Measurements from ENCODE around the gene VPS18. TPM values are rescaled to one million over a fixed set of nuclear protein-coding genes. Genes with fewer than 3 reads are reported as not detected.

VPS18 gene
- total and polyA plus RNA-seq, 3 experiments from 2014 or later = 17.2 to 23.0 (median 17.8) TPM

DNA sequence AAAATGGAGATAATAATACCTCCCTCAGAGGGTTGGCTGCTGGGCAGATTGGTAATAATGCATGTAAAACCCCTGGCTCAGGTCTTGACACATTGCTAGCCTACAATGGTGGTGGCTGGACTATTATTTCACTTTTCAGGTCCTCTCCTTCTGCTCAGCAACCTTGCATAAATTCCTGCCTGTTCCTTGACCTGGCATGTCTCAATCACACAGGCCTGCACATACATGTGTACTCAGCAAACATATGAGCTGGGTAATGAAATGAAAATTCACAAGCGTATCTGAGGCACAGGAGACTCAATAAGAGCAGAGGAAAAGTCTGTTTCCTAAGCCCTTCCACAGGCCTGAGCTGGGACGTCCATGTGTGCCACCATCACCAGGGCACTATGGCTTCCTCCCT is 17.4 kb downstream of the VPS18 start:
- CTCF ChIA-PET = interaction anchor here (0.6 to 1.2 kb wide), 4 partner anchors 9 to 77 kb away, joined by 3 to 4 read pairs (median 4); no protein-coding TSS in a partner anchor
- no peak for DNase-seq
- Histone ChIP-seq H3K27me3 (ENCODE audit: insufficient read depth, low read length, poor library complexity, severe bottlenecking) (no peaks in the 10 kb centered on the region), H3K4me3 (ENCODE audit: low read length) (no peak overlapping the region), H3K4me1 (ENCODE audit: insufficient read depth, low read length) (peaks cover 10% of the 10 kb centered on the region), H3K36me3 (ENCODE audit: insufficient read depth, low read length) (no peaks in the 10 kb centered on the region), H3K27ac (ENCODE audit: low read depth, low read length) (no peak overlapping the region), H3K9me3 (ENCODE audit: low read length) (no peaks in the 10 kb centered on the region)
- H3K4me1 Mint-ChIP-seq = peaks cover 4 to 17% (median 9%) of the 10 kb centered on the region in 3 donors
- H3K9me3 Mint-ChIP-seq = no peaks in the 10 kb centered on the region
- H3K4me3 Mint-ChIP-seq = no peak overlapping the region
- POLR2A ChIA-PET = no interaction called here
- peaks cover 0 to 5% of the 10 kb centered on the region in 2 donors for H3K27me3 Mint-ChIP-seq
- peak overlapping the region in 2 of 8 donors; percentile 33 to 77 for H3K27ac Mint-ChIP-seq
- H3K36me3 Mint-ChIP-seq = no peaks in the 10 kb centered on the region

DNA sequence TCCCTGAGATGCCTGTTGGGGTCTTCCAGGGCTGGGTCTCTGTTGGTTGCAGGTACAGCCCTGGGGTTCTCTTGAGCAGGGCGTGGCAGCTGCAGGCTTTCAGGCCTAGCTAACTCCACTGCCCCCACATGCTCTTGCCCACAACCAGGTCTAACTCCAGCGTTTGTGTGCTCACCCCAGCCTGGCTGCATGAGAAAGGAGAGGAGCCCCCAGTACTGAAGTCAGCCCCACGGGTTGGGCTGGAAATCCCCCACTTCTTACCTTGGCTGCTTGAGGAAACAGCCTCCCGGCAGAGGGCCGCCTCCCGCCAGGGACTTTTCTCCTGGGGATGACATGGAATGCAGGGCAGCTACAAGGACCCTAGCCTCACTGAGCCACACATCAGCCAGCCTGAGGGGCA is 18.2 kb downstream of the VPS18 start:
- peaks cover 0 to 5% of the 10 kb centered on the region in 2 donors for H3K27me3 Mint-ChIP-seq
- H3K4me1 Mint-ChIP-seq = peaks cover 4 to 9% (median 4%) of the 10 kb centered on the region in 3 donors
- ChIA-PET CTCF (interaction anchor here (1.0 to 1.2 kb wide), 2 partner anchors 9 to 55 kb away, joined by 4 read pairs; no protein-coding TSS in a partner anchor), POLR2A (no interaction called here)
- H3K9me3 ChIP-seq (ENCODE audit: low read length) = no peaks in the 10 kb centered on the region
- no peak overlapping the region for H3K27ac ChIP-seq (ENCODE audit: low read depth, low read length)
- no peaks in the 10 kb centered on the region for H3K36me3 ChIP-seq (ENCODE audit: insufficient read depth, low read length)
- no peak for DNase-seq
- no peaks in the 10 kb centered on the region for H3K9me3 Mint-ChIP-seq
- H3K4me3 ChIP-seq (ENCODE audit: low read length) = no peak overlapping the region
- H3K4me1 ChIP-seq (ENCODE audit: insufficient read depth, low read length) = peaks cover 4% of the 10 kb centered on the region
- no peak overlapping the region for H3K4me3 Mint-ChIP-seq
- no peaks in the 10 kb centered on the region for H3K36me3 Mint-ChIP-seq
- no peaks in the 10 kb centered on the region for H3K27me3 ChIP-seq (ENCODE audit: insufficient read depth, low read length, poor library complexity, severe bottlenecking)
- no peak overlapping the region for H3K27ac Mint-ChIP-seq

GRCh38 chr15:40914013-40914412 is 19.8 kb downstream of the VPS18 start:
- H3K9me3 ChIP-seq (ENCODE audit: low read length) = no peaks in the 10 kb centered on the region
- H3K27ac ChIP-seq (ENCODE audit: low read depth, low read length) = no peak overlapping the region
- peak overlapping the region in 1 of 8 donors; percentile 15 for H3K27ac Mint-ChIP-seq
- H3K4me3 Mint-ChIP-seq = no peak overlapping the region
- H3K4me1 ChIP-seq (ENCODE audit: insufficient read depth, low read length) = no peaks in the 10 kb centered on the region
- no peaks in the 10 kb centered on the region for H3K36me3 ChIP-seq (ENCODE audit: insufficient read depth, low read length)
- no peak for DNase-seq
- no peaks in the 10 kb centered on the region for H3K27me3 ChIP-seq (ENCODE audit: insufficient read depth, low read length, poor library complexity, severe bottlenecking)
- H3K4me1 Mint-ChIP-seq = no peaks in the 10 kb centered on the region
- ChIA-PET CTCF (no interaction called here), POLR2A (no interaction called here)
- peaks cover 0 to 5% of the 10 kb centered on the region in 2 donors for H3K27me3 Mint-ChIP-seq
- H3K4me3 ChIP-seq (ENCODE audit: low read length) = no peak overlapping the region
- no peaks in the 10 kb centered on the region for H3K36me3 Mint-ChIP-seq
- H3K9me3 Mint-ChIP-seq = no peaks in the 10 kb centered on the region

DNA sequence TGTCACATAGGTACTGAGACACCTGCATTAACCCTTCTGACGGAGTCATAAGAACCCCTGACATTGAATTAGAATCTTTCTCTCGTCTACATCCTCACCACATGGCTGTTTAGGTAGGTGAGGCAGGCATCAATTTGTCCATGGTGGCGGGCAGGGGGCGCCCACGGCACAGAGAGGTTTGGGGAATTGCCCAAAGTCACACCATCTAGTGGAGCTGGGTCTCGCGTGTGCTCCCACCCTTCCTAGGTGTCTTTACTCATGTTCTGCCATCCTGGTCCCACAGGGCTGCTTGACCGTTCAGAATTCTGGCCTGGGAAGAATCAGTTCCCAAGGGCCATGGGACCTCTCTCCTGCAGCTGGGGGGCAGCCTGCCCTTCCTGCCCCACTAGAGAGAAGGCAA is 20.2 kb downstream of the VPS18 start:
- Mint-ChIP-seq H3K4me1 (no peaks in the 10 kb centered on the region), H3K27ac (no peak overlapping the region), H3K4me3 (no peak overlapping the region), H3K27me3 (peaks cover 0 to 2% of the 10 kb centered on the region in 2 donors), H3K36me3 (no peaks in the 10 kb centered on the region), H3K9me3 (no peaks in the 10 kb centered on the region)
- POLR2A ChIA-PET = no interaction called here
- Histone ChIP-seq H3K27ac (ENCODE audit: low read depth, low read length) (no peak overlapping the region), H3K9me3 (ENCODE audit: low read length) (no peaks in the 10 kb centered on the region), H3K27me3 (ENCODE audit: insufficient read depth, low read length, poor library complexity, severe bottlenecking) (no peaks in the 10 kb centered on the region), H3K4me3 (ENCODE audit: low read length) (no peak overlapping the region), H3K36me3 (ENCODE audit: insufficient read depth, low read length) (no peaks in the 10 kb centered on the region), H3K4me1 (ENCODE audit: insufficient read depth, low read length) (no peaks in the 10 kb centered on the region)
- DNase-seq = no peak
- CTCF ChIA-PET = interaction anchor here (0.6 to 1.3 kb wide), 5 partner anchors 8 to 152 kb away, joined by 3 to 6 read pairs (median 4); no protein-coding TSS in a partner anchor

GRCh38 chr15:40915116-40915661 is 20.9 kb downstream of the VPS18 start:
- DNase-seq = no peak
- Histone ChIP-seq H3K27ac (ENCODE audit: low read depth, low read length) (no peak overlapping the region), H3K4me3 (ENCODE audit: low read length) (no peak overlapping the region), H3K4me1 (ENCODE audit: insufficient read depth, low read length) (no peaks in the 10 kb centered on the region), H3K36me3 (ENCODE audit: insufficient read depth, low read length) (no peaks in the 10 kb centered on the region), H3K27me3 (ENCODE audit: insufficient read depth, low read length, poor library complexity, severe bottlenecking) (no peaks in the 10 kb centered on the region), H3K9me3 (ENCODE audit: low read length) (no peaks in the 10 kb centered on the region)
- Mint-ChIP-seq H3K9me3 (no peaks in the 10 kb centered on the region), H3K27me3 (peaks cover 0 to 2% of the 10 kb centered on the region in 2 donors), H3K36me3 (no peaks in the 10 kb centered on the region), H3K4me3 (no peak overlapping the region), H3K4me1 (no peaks in the 10 kb centered on the region), H3K27ac (no peak overlapping the region)
- ChIA-PET POLR2A (no interaction called here), CTCF (interaction anchor here (0.6 to 1.3 kb wide), 5 partner anchors 9 to 151 kb away, joined by 3 to 6 read pairs (median 4); no protein-coding TSS in a partner anchor)

DNA sequence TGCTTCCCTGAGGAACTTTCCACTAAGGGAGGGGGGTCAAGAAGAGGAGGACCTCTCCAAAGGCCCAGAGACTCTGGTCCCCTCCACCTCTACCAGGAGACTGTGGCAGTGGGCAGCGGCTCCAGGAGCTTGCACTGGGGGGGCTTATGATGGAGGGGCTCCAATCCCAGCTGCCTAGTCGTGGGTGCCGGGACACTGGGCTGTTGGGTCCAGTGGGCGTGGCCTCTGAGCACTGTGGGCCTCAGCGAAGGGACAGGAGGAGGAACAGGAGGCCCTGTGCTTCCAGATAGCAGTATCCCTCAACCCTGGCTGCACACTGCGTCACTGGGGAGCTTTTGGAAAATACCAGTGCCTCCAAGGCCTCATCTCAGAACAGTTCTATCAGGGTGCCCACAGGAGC is 21.4 kb downstream of the VPS18 start:
- DNase-seq = no peak
- Histone ChIP-seq H3K36me3 (ENCODE audit: insufficient read depth, low read length) (no peaks in the 10 kb centered on the region), H3K4me3 (ENCODE audit: low read length) (no peak overlapping the region), H3K27ac (ENCODE audit: low read depth, low read length) (no peak overlapping the region), H3K4me1 (ENCODE audit: insufficient read depth, low read length) (no peaks in the 10 kb centered on the region), H3K9me3 (ENCODE audit: low read length) (no peaks in the 10 kb centered on the region), H3K27me3 (ENCODE audit: insufficient read depth, low read length, poor library complexity, severe bottlenecking) (no peaks in the 10 kb centered on the region)
- H3K36me3 Mint-ChIP-seq = no peaks in the 10 kb centered on the region
- ChIA-PET POLR2A (no interaction called here), CTCF (interaction anchor here (0.9 to 1.3 kb wide), 3 partner anchors 9 to 58 kb away, joined by 3 to 6 read pairs (median 4); no protein-coding TSS in a partner anchor)
- H3K9me3 Mint-ChIP-seq = no peaks in the 10 kb centered on the region
- H3K4me3 Mint-ChIP-seq = no peak overlapping the region
- peaks cover 0 to 2% of the 10 kb centered on the region in 2 donors for H3K27me3 Mint-ChIP-seq
- H3K4me1 Mint-ChIP-seq = no peaks in the 10 kb centered on the region
- H3K27ac Mint-ChIP-seq = no peak overlapping the region

GRCh38 chr15:40917585-40917984 is 23.3 kb downstream of the VPS18 start:
- no peak overlapping the region for H3K4me3 ChIP-seq (ENCODE audit: low read length)
- ChIA-PET POLR2A (interaction anchor here (0.6 kb wide), 1 partner anchor 28 kb away, joined by 3 read pairs; no protein-coding TSS in a partner anchor), CTCF (interaction anchor here (1.4 to 2.1 kb wide), 2 partner anchors 10 to 14 kb away, joined by 5 to 9 read pairs; no protein-coding TSS in a partner anchor)
- H3K4me1 Mint-ChIP-seq = no peaks in the 10 kb centered on the region
- no peaks in the 10 kb centered on the region for H3K4me1 ChIP-seq (ENCODE audit: insufficient read depth, low read length)
- H3K4me3 Mint-ChIP-seq = no peak overlapping the region
- H3K9me3 ChIP-seq (ENCODE audit: low read length) = no peaks in the 10 kb centered on the region
- DNase-seq = no peak
- no peaks in the 10 kb centered on the region for H3K36me3 ChIP-seq (ENCODE audit: insufficient read depth, low read length)
- no peaks in the 10 kb centered on the region for H3K27me3 ChIP-seq (ENCODE audit: insufficient read depth, low read length, poor library complexity, severe bottlenecking)
- no peak overlapping the region for H3K27ac ChIP-seq (ENCODE audit: low read depth, low read length)
- H3K9me3 Mint-ChIP-seq = no peaks in the 10 kb centered on the region
- H3K27me3 Mint-ChIP-seq = peaks cover under 1 to 2% of the 10 kb centered on the region in 2 donors
- H3K36me3 Mint-ChIP-seq = no peaks in the 10 kb centered on the region
- H3K27ac Mint-ChIP-seq = no peak overlapping the region

DNA sequence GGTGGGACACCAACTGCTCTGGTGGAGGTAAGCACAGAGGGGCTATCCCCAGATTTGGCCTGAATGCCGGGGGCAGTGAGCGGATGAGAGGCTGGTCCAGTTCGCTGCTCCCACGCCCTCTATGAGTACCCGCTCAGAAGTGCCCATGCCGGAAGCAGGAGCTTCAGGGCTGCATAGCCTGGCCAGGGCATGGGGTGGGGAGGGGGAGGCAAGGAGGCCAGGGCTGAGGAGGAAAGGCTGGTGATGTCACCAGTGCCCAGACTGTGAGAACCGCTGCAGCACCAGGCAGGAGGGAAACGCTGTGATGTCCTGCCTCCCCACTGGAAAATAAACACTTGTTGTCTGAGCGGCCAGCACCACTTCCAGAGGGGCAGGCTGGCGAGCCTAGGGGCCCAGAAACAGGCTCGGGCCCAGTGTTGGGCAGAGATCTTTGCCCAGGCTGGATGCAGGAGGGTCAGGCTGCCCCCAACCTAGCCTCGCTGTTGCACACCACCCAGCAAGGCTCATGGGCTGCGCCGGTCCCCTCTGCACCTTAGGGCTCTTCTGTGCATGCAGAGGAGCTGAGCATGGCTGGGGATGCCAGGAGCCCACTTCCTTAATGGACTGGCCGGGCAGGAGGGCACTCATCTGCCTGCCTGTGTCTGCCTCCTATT is 24.0 kb downstream of the VPS18 start:
- Histone ChIP-seq H3K9me3 (ENCODE audit: low read length) (no peaks in the 10 kb centered on the region), H3K27me3 (ENCODE audit: insufficient read depth, low read length, poor library complexity, severe bottlenecking) (no peaks in the 10 kb centered on the region), H3K4me3 (ENCODE audit: low read length) (no peak overlapping the region), H3K27ac (ENCODE audit: low read depth, low read length) (no peak overlapping the region), H3K4me1 (ENCODE audit: insufficient read depth, low read length) (no peaks in the 10 kb centered on the region), H3K36me3 (ENCODE audit: insufficient read depth, low read length) (no peaks in the 10 kb centered on the region)
- Mint-ChIP-seq H3K4me3 (no peak overlapping the region), H3K4me1 (no peaks in the 10 kb centered on the region), H3K9me3 (no peaks in the 10 kb centered on the region), H3K27me3 (peaks cover 3 to 6% of the 10 kb centered on the region in 2 donors), H3K27ac (no peak overlapping the region), H3K36me3 (no peaks in the 10 kb centered on the region)
- ChIA-PET POLR2A (interaction anchor here (0.6 kb wide), 1 partner anchor 28 kb away, joined by 3 read pairs; no protein-coding TSS in a partner anchor), CTCF (interaction anchor here (1.0 to 2.1 kb wide), 3 partner anchors 9 to 13 kb away, joined by 3 to 9 read pairs (median 3); no protein-coding TSS in a partner anchor)
- no peak for DNase-seq

Measured in CD8-positive, alpha-beta memory T cell (primary cell).